T-helper 1 cell (primary cell): ENCODE data around the gene TSKS.
"Not testable (repeated sequence)": the region's sequence is repeated elsewhere in the genome, so short reads cannot be mapped to it uniquely, and the experiment has no call there.

ENCODE experiments used
- DNase-seq, 5 donors: peaks; one replicate each; pipeline ENCODE4 v3.0.0-alpha.2; 2012 to 2020

The TSKS gene

DNA sequence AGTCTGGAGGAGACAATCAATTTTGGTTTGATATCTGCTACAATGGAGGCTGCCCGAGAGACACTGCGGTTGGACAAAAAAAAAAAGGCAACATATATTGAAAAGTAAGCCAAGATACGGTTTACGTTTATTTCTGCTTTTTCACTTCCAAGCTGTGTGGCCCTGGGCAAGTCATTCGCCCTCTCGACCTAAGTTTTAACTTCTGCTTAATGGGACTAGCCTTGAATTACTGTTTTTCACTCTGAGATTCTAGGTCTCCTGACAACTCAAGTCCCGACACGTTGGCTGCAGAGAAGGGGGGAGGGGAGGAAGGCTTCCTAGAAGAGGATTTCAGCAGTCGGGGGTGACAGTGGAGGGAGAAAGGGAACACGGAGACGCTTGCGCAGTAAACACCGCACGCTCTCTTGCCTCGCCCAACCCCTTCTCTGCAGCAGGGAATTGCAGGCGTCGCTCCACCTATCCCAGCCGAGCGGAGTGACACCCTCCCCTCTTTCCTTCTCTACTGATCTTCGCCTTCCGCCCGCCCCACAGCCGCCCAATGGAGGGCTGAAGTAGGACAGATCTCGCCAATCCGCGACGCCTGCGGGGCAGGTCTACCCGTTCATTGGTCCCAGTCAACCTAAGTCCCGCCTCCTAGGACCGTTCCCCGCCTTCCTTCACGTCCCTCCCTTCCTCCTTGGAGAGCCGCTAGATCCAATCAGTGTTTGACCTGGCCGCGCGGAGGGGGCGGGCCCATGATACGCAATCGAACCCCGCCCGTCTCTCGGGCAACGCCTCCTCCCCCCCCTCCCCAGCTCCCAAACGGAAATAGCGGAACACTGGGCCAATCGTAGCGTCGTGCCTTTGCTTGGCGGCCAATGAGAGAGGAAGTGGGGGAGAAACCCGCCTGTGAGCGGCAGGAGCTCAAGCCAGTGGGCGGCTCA, 3.2 kb upstream of the TSKS start:
- DNase-seq: peak; percentile 98 to 100 (median 99)

DNA sequence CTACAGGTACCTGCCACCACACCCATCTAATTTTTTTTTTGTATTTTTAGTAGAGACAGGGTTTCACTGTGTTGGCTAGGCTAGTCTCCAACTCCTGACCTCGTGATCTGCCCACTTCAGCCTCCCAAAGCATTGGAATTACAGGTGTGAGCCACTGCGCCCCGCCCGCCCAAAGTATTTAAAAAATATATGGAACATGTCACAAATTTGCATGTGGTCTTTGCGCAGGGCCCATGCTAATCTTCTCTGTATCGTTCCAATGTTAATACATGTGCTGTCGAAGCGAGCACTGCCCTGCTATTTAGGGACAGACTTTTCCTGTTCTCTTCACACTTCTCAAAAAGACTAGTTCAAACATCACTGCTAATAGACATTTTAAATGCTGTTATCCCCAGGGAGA, 1.2 kb upstream of the TSKS start:
- DNase-seq: no peak

DNA sequence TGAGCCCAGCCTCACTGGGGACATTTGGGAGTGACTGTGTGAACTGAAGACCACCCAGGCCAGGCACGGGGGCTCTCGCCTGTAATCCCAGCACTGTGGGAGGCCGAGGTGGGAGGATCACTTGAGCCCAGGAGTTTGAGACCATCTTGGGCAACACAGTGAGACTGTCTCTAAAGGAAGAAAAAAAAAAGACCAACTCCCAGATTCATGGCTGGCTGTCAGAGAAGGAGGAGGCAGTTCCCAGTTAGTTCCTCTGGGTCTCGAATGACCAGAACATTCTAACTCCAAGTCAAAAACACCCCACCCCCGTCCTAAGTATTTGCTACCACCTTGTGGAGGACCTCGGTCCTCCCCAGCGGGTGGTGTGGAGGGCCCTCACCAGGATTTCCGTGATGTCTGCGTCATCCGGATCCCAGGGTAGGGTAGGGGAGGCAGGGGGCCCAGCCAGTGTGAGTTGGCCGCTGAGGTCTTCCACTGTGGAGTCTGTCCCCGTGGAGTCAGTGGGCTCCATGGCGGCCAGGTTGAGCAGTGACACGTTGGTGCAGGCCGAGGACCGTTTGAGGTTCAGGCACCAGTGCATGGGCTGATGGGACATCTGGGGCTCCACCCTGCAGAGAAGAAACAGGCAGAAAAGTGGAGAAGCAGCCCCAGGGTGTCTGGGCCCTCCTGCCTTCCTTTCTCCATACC, 1.3 kb downstream of the TSKS start:
- DNase-seq: no peak

DNA sequence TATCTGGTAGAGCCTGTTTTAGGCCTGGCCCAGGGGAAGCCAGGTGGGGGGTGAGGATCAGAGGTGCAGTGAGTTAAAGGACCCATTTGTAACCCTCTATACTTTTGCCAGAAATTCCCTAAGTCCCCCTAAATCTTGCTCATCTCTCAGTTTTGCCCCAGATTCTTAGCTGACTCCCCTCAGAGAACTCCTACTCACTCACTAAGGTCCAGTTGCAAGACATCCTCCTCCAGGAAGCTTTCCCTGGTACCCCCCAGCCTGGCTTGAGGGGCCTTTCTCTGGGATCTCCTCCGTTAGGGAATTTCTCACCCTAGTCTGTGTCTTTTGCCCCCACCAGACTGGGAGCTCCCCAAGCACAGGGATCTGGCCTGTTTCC, 1.9 kb downstream of the TSKS start:
- no peak for DNase-seq

DNA sequence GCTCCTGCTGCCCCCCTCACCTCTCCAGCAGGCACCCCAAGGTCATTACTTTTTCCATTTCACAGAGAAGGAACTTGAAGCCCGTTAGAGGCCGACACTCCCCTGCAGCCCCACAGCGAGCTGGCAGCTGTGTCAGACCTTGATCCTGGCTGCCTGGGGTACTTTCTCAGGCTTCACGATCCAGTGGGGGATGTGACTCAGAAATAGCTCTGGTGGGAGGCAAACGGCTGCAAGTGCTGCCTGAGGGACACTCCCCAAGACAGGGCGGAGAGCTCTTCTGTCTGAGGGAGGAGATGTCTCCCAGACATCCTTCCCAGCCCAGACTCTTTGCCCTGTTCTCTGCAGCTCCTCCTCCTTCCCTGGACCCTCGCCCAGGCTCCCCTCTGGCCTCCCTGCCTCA, 4.8 kb downstream of the TSKS start:
- no peak for DNase-seq

DNA sequence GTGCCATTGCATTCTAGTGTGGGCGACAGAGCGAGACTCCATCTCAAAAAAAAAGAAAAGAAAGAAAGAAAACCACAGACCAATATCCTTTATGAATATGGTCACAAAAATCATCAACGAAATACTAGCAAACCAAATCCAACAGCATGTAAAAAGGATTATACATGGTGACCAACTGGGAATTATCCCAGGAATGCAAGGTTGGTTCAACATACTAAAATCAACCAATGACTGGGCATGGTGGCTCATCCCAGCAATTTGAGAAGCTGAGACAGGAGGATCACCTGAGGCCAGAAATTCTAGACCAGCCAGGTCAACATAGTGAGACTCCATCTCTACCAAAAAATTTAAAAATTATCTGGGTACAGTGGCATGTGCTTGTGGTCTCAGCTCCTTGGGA, 7.2 kb downstream of the TSKS start:
- DNase-seq: no peak

DNA sequence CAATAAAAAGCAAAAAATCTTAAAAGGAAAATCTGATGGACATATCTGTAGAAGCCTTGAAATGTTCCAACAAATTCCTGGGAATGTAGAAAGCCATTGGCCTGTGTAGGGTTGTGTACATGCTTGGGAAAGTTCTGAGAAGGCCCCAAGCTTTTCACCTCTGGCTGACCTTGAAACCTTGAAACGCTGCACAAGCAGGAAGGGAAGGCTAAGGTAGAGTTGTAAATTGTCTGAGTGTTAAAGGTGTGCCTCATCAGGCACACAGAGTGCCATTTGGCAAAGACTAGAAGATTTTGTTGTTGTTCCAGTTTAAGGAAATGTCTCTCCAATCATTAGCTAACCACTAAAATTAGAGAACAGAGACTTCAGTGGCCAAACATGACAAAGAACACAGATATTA, 10.4 kb downstream of the TSKS start:
- DNase-seq: no peak

DNA sequence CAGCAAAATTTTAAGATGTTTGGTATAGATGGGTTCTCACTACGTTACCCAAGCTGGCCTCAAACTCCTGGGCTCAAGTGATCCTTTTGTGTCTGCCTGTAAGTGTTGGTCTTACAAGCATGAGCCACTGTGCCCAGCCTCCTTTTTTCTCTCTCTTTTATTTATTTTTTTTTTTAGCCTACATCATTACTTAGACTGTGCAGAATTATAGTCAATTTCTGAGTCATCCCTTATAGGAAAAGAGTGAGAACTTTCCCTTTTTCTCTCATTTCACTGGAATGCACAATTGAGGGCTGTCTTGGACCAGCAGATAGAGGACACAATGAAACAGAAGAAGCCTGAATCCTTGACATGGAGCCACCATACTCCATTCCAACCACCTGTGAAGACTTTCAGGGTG, 13.3 kb downstream of the TSKS start:
- DNase-seq: no peak

DNA sequence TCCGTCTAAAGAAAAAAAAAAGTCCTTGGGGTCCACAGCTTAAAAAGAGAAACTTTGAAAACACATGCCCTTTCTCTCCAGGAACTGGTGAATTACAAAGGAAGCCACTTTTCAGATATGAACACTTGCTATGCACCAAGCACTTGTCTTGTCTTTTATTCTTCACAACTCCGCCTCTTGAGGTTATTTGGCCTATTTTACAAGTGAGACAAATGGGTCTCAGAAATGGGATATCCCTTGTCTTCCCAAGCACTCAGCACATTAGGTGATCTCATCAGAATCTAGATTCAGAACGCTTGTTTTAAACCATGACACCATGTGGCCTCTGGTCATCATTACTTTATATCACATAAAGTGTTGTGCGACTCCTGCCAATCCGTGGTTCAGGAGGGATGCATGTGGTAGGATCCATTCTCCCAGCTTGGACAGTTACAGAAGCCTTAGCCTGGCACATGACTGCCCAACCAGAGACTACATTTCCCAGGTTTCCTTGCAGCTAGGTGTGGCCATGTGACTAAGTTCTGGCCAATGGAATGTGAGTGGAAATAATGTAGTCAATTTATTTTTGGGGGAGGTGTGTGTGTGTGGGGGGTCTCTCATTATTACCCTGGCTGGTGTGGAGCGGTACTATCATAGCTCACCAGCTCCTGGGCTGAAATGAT, 13.9 kb downstream of the TSKS start:
- DNase-seq: no peak

DNA sequence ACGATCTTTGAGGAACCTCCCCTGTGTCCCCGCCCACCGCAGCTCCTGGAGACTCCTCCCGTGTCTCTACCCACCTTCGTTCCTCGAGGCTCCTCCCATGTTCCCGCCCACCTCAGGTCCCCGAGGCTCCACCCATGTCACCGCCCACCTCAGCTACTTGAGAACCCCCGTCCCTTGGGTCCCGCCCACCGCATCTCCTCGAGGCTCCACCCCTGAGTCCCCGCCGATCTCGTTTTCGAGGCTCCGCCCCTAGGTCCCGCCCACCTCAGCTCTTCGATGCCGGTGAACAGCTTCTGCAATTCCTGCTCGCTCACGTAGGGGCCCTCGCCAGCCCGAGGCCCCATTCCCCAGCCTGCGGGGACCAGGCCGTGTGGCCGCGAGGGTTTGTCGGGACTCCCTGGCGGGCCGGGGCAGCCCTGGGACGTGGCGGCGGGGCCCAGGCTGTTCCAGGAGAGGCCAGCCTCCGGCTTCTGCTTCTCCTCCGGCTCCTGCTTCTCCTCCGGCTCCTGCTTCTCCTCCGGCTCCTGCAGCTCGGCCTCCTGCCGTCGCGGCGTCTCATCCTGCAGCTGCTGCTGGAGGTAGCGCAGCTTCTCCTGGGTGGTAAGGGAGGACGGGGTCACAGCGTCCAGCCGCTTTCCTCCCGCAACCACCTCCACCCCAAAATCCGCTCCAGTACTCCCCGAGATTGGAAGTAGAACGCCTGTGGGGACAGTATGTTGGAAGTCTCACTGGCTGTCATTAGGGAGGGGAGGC, 16.7 kb downstream of the TSKS start:
- DNase-seq: peak; percentile 34 to 44 (median 36)

DNA sequence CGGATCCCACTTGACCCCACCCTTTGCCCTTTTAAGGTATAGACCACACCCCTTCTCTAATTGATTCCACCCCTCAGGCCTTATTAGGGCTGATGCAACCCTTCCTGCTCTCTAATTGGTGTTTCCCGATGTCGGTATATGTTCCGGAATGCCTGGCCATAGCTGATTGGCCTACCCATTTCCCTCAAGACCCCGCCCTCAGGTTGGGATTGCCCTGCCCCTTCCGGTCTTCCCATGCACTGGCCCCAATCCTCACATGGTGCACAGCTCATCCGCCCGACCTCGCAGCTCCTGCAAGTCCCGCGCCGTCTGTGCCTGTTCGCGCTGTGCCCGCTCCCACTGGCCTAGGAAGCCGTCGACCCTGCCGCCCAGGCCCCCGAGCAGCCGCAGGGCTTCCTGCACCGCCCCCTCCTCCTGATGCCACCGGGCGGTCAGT, 18.1 kb downstream of the TSKS start:
- no peak for DNase-seq

DNA sequence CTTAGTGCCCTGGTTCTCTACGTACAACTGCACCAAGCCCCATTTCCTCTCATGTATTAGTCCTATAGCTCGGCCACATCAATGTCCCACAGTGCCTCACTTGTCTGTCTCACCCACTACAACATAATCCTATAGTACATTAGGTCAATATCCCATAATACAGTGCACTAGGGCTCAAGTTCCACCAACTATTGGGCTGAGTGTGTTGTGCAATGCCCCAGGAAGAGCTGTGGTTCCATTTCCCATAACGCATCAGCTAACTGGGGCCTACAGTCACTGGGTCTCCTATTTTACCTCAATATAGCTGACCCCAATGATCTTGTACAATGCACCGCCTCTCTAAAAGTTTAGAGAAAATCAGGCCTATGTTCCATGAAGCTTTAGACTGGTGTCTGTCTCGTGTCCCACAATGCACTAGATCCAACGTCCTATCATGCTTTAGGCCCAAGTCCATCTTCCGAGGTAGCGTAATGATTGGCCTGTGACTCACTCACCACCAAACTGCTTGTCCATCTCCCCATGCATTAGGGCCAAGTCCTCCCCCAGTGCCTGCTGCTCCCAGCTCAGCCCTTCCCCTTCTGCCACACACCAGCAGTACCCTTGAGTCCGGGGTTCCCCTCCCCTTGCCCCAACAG, 21.8 kb downstream of the TSKS start:
- DNase-seq: no peak

DNA sequence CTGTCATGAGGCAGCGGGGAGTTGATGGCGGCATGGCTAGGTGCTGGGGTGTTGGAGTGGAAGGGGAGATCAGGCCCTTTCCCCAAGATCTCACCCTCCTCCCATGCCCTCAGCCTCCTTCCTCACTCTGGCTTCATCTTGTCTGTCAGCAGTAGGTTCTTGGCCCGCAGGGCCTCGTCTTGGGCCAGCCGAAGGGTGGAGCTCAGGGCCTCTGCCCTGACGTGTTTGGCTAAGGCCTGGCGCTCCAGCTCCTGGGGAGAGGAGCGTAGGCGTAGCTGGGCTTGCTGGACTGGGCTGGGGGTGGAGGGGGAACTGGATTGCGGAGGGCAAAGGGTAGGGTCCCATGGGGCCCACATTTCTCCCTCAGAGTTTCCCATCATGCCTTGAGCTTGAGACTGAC, 23.2 kb downstream of the TSKS start:
- no peak for DNase-seq

DNA sequence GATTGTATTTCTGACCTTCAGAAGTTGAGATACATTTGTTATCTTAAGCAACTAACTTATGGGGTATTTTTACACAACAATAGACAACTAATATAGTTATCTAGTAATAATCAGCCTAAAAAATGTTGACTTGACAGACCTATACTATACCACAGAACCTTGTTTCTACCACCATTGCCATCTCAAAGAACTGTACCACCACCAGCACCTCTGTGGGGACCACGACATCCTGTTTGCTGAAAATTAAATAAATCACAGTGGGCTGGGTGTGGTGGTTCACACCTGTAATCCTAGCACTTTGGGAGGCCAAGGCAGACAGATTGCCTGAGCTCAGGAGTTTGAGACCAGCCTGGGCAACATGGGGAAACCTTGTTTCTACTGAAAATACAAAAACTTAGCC, 24.0 kb downstream of the TSKS start:
- DNase-seq: no peak

DNA sequence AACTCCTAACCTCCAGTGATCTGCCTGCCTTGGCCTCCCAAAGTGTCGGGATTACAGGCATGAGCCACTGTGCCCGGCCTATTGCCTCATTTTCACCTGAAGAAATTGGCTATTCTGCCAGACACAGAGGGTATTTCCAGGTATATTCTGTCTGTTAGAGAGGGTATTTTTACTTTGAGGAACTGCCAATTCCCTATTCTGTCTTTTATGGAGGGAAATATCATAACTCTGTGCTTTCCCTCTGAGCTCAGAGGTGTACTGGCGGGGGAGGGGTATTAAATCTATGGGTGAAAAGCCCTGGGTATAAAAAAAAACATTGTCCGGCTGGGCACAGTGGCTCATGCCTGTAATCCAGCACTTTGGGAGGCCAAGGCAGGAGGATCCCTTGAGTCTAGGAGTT, 24.8 kb downstream of the TSKS start:
- DNase-seq: no peak

DNA sequence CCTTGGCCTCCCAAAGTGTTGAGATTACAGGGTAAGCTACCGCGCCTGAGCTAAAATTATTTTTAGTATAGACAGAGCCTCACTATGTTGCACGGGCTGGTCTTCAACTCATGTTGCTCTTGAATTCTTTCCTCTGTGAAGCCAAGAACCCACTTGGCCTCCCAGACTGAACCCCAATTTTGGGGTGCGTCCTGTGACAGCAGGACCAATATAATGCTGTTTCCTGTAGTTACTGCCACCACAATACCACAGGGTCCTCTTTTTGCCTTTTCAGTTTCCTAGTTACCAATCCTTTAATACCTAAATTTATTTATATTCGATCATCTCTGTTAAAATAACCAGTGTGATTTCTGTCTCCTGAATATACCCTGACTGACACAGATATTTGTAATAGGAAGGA, 32.9 kb downstream of the TSKS start:
- no peak for DNase-seq

DNA sequence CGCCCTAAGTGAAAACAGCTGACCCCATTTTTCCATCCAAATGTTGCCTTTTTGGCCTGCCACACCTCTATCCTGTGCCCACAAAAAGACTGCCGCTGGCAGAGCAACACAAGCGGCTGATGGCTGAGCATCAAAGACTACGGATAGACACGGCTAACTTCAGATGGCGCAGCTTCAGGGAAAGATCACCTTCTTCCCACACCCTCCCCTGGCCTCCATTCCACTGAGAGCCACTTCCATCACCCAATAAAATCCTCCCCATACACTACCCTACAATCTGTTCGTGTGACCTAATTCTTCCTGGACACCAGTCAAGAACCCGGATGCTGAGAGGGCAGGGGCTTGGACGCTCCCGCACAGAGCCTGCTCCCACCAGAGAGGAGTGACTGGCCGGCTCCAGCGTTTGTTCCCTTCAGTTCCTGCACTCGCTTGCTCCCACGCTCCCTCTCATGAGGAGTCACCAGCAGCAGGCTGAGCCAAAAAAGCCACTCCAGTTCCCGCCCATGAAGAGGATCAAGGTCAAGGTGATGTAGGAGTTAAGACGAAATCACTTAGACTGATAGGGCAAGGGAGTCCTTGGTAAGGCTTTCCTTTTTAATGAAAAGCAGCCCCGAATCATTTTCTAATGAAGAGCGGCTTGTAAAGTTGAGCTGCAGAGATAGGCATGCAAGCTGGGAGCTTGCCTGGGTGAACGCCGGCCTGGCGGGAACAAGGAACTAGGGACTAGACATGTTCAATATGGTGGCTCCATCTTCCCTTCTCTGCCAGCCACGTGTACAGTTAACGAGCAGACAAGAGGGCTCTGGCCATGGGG, 35.7 kb downstream of the TSKS start:
- DNase-seq: no peak

DNA sequence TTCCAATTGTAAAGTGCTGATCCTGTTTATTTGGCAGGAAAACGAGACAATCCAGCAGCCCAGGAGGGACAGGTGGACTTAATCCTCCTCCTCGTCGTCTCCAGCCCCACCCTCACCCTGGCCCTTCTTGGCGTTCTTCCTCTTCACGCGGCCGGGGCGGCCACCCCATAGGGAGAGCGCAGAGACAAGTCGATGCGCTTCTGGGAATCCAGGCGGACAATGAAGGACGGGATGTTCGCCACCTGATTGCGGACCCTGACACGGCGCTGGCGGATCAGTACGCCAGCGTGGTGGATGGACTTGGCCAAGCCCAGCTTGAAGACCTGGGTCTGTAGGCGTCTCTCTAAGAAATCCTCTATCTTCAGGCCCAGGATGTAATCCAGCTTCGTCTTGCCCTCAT, 43.7 kb downstream of the TSKS start:
- not testable (repeated sequence) for DNase-seq

DNA sequence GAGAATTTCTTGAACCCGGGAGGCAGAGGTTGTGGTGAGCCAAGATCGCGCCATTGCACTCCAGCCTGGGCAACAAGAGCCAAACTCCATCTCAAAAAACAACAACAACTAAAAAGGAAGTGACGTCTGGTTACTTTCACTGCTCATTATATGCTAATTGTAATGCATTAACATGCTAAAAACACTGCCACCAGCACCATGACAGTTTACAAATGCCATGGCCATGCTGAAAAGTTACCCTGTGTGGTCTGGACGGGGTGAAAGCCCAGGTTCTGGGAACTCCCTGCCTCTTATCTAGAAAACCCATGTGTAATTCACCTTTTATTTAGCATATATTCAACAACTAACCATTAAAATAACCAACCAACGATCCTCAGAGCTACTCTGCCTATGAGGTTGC, 44.1 kb downstream of the TSKS start:
- DNase-seq: no peak

DNA sequence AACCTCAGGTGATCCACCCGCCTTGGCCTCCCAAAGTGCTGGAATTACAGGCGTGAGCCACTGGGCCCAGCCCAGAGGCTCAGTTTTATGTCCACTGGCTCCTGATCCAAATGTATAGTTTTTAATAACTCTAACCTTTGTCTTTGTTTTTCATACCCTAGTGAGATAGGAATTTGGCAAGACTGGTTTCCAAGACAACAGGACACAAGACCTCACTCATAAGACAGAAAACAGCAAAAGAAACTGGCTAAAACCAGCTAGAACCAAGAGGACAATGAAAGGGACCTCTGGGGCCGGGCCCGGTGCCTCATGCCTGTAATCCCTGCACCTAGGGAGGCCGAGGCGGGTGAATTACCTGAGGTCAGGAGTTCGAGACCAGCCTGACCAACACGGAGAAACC, 44.6 kb downstream of the TSKS start:
- DNase-seq: no peak

DNA sequence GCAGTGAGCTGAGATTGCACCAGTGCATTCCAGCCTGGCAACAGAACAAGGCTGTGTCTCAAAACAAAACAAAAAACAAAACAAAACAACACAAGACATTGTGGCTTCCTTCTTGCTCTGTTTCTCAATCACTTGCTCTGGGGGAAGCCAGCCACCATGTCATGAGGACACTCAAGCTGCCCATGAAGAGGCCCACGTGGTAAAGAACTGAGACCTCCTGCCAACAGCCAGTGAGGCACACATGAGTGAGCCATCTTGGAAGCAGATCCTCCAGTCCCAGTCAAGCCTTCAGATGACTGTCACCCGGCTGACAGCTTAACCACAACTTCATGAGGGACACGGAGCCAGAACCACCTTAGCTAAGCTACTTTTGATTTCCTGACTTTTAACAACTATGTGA, 47.0 kb downstream of the TSKS start:
- DNase-seq: no peak
